GM23338 (cell line): Measurements from ENCODE around the gene SYTL1.

Experiments
- CREB1 ChIP-seq: fragments of 250-450 bp; sonication (Bioruptor Pico); IDR thresholded peaks from 2 replicates; pipeline ENCODE4 v1.5.0; 2020; ENCODE audit warnings: low read depth, mild to moderate bottlenecking, moderate library complexity
- EZH2phosphoT487 ChIP-seq: fragments of 200-600 bp; sonication (generic); IDR thresholded peaks from one replicate; pipeline ENCODE4 v1.8.1; 2018; ENCODE audit warnings: antibody characterized with exemption; ENCODE audit not compliant: unreplicated experiment
- NANOG ChIP-seq: IDR thresholded peaks from 2 replicates; pipeline ENCODE4 v1.6.1; 2016; ENCODE audit warnings: antibody characterized with exemption, borderline replicate concordance
- POLR2AphosphoS5 ChIP-seq: IDR thresholded peaks from 2 replicates; pipeline ENCODE4 v1.6.1; 2016; ENCODE audit warnings: antibody characterized with exemption, low read depth
- TF ChIP-seq, protein P1 (sequence below), 2 experiments: fragments of 200-600 bp in 1 of 2; sonication (generic) in 1 of 2; conservative IDR thresholded peaks; 2 replicates each; pipeline versions ENCODE4 v1.5.1 to v1.6.1; 2016 to 2017; ENCODE audit warnings: antibody characterized with exemption in 2 of 2, low read depth in 2 of 2, mild to moderate bottlenecking in 2 of 2, moderate library complexity in 1 of 2

- no peak for TF ChIP-seq NANOG
- TF ChIP-seq POLR2AphosphoS5, result no peak
- TF ChIP-seq, protein P1, sequence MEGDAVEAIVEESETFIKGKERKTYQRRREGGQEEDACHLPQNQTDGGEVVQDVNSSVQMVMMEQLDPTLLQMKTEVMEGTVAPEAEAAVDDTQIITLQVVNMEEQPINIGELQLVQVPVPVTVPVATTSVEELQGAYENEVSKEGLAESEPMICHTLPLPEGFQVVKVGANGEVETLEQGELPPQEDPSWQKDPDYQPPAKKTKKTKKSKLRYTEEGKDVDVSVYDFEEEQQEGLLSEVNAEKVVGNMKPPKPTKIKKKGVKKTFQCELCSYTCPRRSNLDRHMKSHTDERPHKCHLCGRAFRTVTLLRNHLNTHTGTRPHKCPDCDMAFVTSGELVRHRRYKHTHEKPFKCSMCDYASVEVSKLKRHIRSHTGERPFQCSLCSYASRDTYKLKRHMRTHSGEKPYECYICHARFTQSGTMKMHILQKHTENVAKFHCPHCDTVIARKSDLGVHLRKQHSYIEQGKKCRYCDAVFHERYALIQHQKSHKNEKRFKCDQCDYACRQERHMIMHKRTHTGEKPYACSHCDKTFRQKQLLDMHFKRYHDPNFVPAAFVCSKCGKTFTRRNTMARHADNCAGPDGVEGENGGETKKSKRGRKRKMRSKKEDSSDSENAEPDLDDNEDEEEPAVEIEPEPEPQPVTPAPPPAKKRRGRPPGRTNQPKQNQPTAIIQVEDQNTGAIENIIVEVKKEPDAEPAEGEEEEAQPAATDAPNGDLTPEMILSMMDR (conservative IDR thresholded peaks at IDR 0.05; ENCODE audit: low read depth in 2 of 2), result 0 out of 4 replicates have a peak, but pooled peaks of 1 of the 2 experiments have one; percentile 5
- TF ChIP-seq EZH2phosphoT487, result no peak
- no peak for TF ChIP-seq CREB1
These were observed 30.4 kb downstream of the SYTL1 start for GRCh38 chr1:27372022-27372807.
